HCT116 (cell line): ENCODE results near the gene GATAD2A. TPM values are rescaled to one million over a fixed set of nuclear protein-coding genes. Genes with fewer than 3 reads are reported as not detected.

Experiments
- ATAC-seq: fragments of 200-7000 bp; cut with Tn5 transposase; 2 replicates; pipeline ENCODE4 v1.9.1; 2020; ENCODE audit warnings: mild to moderate bottlenecking, moderate library complexity
- BruUV-seq: library from RNA; stranded (reverse); fragments of 400-500 nt; replicated peaks from 2 replicates; lab custom pipeline; 2021; lab: Mats Ljungman, UMichigan
- CTCF ChIA-PET: fragments of 300-600 bp; sonication (Branson Sonifier 250); formaldehyde crosslinking; loops from one replicate; lab custom pipeline; 2021; ENCODE audit warnings: antibody characterized with exemption; lab: Charles Lee
- POLR2A ChIA-PET: fragments of 300-600, 350-600 bp; sonication (Branson Sonifier 250); formaldehyde crosslinking; loops from one replicate; lab custom pipeline; 2021; ENCODE audit warnings: antibody characterized with exemption; lab: Charles Lee
- RAD21 ChIA-PET, 2 experiments: fragments of 300-600 bp; sonication (Branson Sonifier 250); formaldehyde crosslinking; loops; one replicate each; lab custom pipeline; 2023; ENCODE audit warnings: low total read pairs in 2 of 2; ENCODE audit not compliant: uncharacterized antibody in 2 of 2, unreplicated experiment in 2 of 2, low non-redundant PET in 1 of 2; lab: Charles Lee
- DNase-seq: peaks from one replicate; pipeline ENCODE4 v3.0.0-alpha.2; 2010; ENCODE audit warnings: low read depth, low spot score
- H2AFZ ChIP-seq: fragments of 200-600 bp; shearing (Covaris generic), sonication (generic); 2 replicates; pipeline ENCODE4 v1.6.1; 2017; ENCODE audit warnings: low read depth, mixed run types, mixed read lengths, antibody characterized with exemption, low read length; ENCODE audit not compliant: poor library complexity, severe bottlenecking
- H3K27ac ChIP-seq: 2 replicates; pipeline ENCODE4 v1.5.1; 2012; ENCODE audit warnings: low read depth, low read length
- H3K27me3 ChIP-seq: fragments of 200-600 bp; sonication (generic); 2 replicates; pipeline ENCODE4 v1.6.1; 2016; ENCODE audit warnings: mixed run types, low read length, mixed read lengths; ENCODE audit not compliant: insufficient read depth
- H3K36me3 ChIP-seq, 2 experiments: fragments of 200-500 bp in 1 of 2; fragments of 200-600 bp in 1 of 2; sonication (Bioruptor generic) in 1 of 2; sonication (generic) in 1 of 2; 2 replicates each; pipeline versions ENCODE4 v1.5.1 to v1.6.1; 2014 to 2016; ENCODE audit warnings: low read length in 2 of 2, inconsistent platforms in 1 of 2, mixed read lengths in 1 of 2, mixed run types in 1 of 2; ENCODE audit not compliant: insufficient read depth in 2 of 2, control insufficient read depth in 1 of 2
- H3K4me1 ChIP-seq, 2 experiments: fragments of 200-600 bp in 1 of 2; sonication (generic) in 1 of 2; 2 replicates each; pipeline versions ENCODE4 v1.5.1 to v1.6.1; 2012 to 2017; ENCODE audit warnings: low read length in 2 of 2, inconsistent platforms in 1 of 2, mild to moderate bottlenecking in 1 of 2, mixed read lengths in 1 of 2, mixed run types in 1 of 2, moderate library complexity in 1 of 2; ENCODE audit not compliant: insufficient read depth in 2 of 2, control insufficient read depth in 1 of 2
- H3K4me2 ChIP-seq: fragments of 200-600 bp; sonication (generic); 2 replicates; pipeline ENCODE4 v1.6.1; 2017; ENCODE audit warnings: mixed run types, low read length, mixed read lengths
- H3K4me3 ChIP-seq, 2 experiments: fragments of 200-600 bp in 1 of 2; sonication (generic) in 1 of 2; replicated peaks in 1 of 2; 2 replicates each; pipeline ENCODE4 v1.5.1; 2011 to 2016; ENCODE audit warnings: low read length in 2 of 2, control low read depth in 1 of 2, low read depth in 1 of 2, mild to moderate bottlenecking in 1 of 2, mixed read lengths in 1 of 2, mixed run types in 1 of 2
- H3K79me2 ChIP-seq: fragments of 200-600 bp; sonication (generic); 2 replicates; pipeline ENCODE4 v1.6.1; 2017; ENCODE audit warnings: mild to moderate bottlenecking, mixed run types, low read length, moderate library complexity, mixed read lengths; ENCODE audit not compliant: insufficient read depth
- H3K9ac ChIP-seq: fragments of 200-600 bp; sonication (generic); 2 replicates; pipeline ENCODE4 v1.6.1; 2016; ENCODE audit warnings: low read length, mixed read lengths
- H3K9me2 ChIP-seq: fragments of 200-600 bp; sonication (generic), shearing (Covaris generic); 2 replicates; pipeline ENCODE4 v1.6.1; 2017; ENCODE audit warnings: mixed run types, mild to moderate bottlenecking, moderate library complexity; ENCODE audit not compliant: insufficient read depth
- H3K9me3 ChIP-seq, 2 experiments: fragments of 200-500 bp in 1 of 2; fragments of 200-600 bp in 1 of 2; sonication (Bioruptor generic) in 1 of 2; sonication (generic) in 1 of 2; 2 replicates each; pipeline ENCODE4 v1.6.1; 2014 to 2017; ENCODE audit warnings: low read length in 2 of 2, mixed read lengths in 2 of 2, inconsistent platforms in 1 of 2, low read depth in 1 of 2, mild to moderate bottlenecking in 1 of 2, mixed run types in 1 of 2, moderate library complexity in 1 of 2; ENCODE audit not compliant: control insufficient read depth in 1 of 2, insufficient read depth in 1 of 2
- H4K20me1 ChIP-seq: fragments of 200-600 bp; sonication (generic), shearing (Covaris generic); 2 replicates; pipeline ENCODE4 v1.6.1; 2017; ENCODE audit warnings: mixed run types, mild to moderate bottlenecking, moderate library complexity; ENCODE audit not compliant: insufficient read depth
- ATF3 ChIP-seq: IDR thresholded peaks from 2 replicates; pipeline ENCODE4 v1.6.1; 2012
- CBX3 ChIP-seq: IDR thresholded peaks from 2 replicates; pipeline ENCODE4 v1.6.1; 2012; ENCODE audit warnings: low read depth
- CEBPB ChIP-seq: IDR thresholded peaks from 2 replicates; pipeline ENCODE4 v1.6.1; 2012; ENCODE audit warnings: low read depth
- CTCF ChIP-seq, 3 experiments: fragments of 200-600 bp in 1 of 3; sonication (generic) in 1 of 3; IDR thresholded peaks in 2 of 3; conservative IDR thresholded peaks in 1 of 3; 2 replicates each; pipeline ENCODE4 v1.5.1; 2012 to 2017; ENCODE audit warnings: low read depth in 2 of 3, low read length in 2 of 3, antibody characterized with exemption in 1 of 3, borderline replicate concordance in 1 of 3, control low read depth in 1 of 3, mild to moderate bottlenecking in 1 of 3, mixed read lengths in 1 of 3, mixed run types in 1 of 3, moderate library complexity in 1 of 3; ENCODE audit not compliant: insufficient read depth in 1 of 3
- EGR1 ChIP-seq: IDR thresholded peaks from 2 replicates; pipeline ENCODE4 v1.6.1; 2012; ENCODE audit warnings: low read depth
- ELF1 ChIP-seq: IDR thresholded peaks from 2 replicates; pipeline ENCODE4 v1.6.1; 2012; ENCODE audit warnings: low read depth, borderline replicate concordance
- EZH2 ChIP-seq: fragments of 200-600 bp; sonication (generic); IDR thresholded peaks from 2 replicates; pipeline ENCODE4 v1.6.1; 2017; ENCODE audit warnings: antibody characterized with exemption, mixed run types
- EZH2phosphoT487 ChIP-seq: fragments of 200-600 bp; IDR thresholded peaks from 2 replicates; pipeline ENCODE4 v1.6.1; 2018; ENCODE audit warnings: antibody characterized with exemption, borderline replicate concordance
- FOSL1 ChIP-seq: IDR thresholded peaks from 2 replicates; pipeline ENCODE4 v1.6.1; 2012; ENCODE audit warnings: low read depth
- JUND ChIP-seq: IDR thresholded peaks from 2 replicates; pipeline ENCODE4 v1.6.1; 2012
- RAD21 ChIP-seq: IDR thresholded peaks from 2 replicates; pipeline ENCODE4 v1.6.1; 2012; ENCODE audit warnings: low read depth, mild to moderate bottlenecking
- REST ChIP-seq: IDR thresholded peaks from 2 replicates; pipeline ENCODE4 v1.6.1; 2012; ENCODE audit warnings: low read depth
- SIN3A ChIP-seq: IDR thresholded peaks from 2 replicates; pipeline ENCODE4 v1.6.1; 2012; ENCODE audit warnings: low read depth
- SP1 ChIP-seq: IDR thresholded peaks from 2 replicates; pipeline ENCODE4 v1.6.1; 2012; ENCODE audit warnings: low read depth
- SRF ChIP-seq: IDR thresholded peaks from 2 replicates; pipeline ENCODE4 v1.6.1; 2012; ENCODE audit warnings: low read depth
- TCF7L2 ChIP-seq: IDR thresholded peaks from 2 replicates; pipeline ENCODE4 v1.7.0; 2011; ENCODE audit warnings: borderline replicate concordance, inconsistent platforms; ENCODE audit not compliant: insufficient read depth, insufficient read length; ENCODE audit errors: extremely low read depth
- YY1 ChIP-seq: IDR thresholded peaks from 2 replicates; pipeline ENCODE4 v1.6.1; 2011; ENCODE audit warnings: low read length, low read depth, moderate library complexity, mild to moderate bottlenecking; ENCODE audit not compliant: insufficient replicate concordance; ENCODE audit errors: extremely low read depth
- ZFX ChIP-seq: fragments of 450-650 bp; IDR thresholded peaks from 2 replicates; pipeline ENCODE4 v1.6.1; 2017
- ZNF274 ChIP-seq: fragments of 200-500 bp; sonication (Bioruptor generic); IDR thresholded peaks from 2 replicates; pipeline ENCODE4 v1.6.1; 2014; ENCODE audit warnings: mild to moderate bottlenecking, low read depth, low read length, inconsistent platforms
- intact Hi-C: fragments of 100-400 bp; cut with micrococcal nuclease; formaldehyde crosslinking; loops from 2 replicates; pipeline ENCODE4 v1.10.0; 2022
- total RNA-seq: library from RNA; stranded (reverse); gene quantifications from one replicate; pipeline ENCODE4 v1.2.1, GENCODE V29; 2021; ENCODE audit not compliant: unreplicated experiment
- TF ChIP-seq, protein P1 (sequence below): IDR thresholded peaks from 2 replicates; pipeline ENCODE4 v1.6.1; 2012

The GATAD2A gene
- total RNA-seq, 1 experiment from 2014 or later, result 130 TPM

- no peaks in the 10 kb centered on the region for H3K36me3 ChIP-seq
- no peaks in the 10 kb centered on the region for H3K9me2 ChIP-seq
- POLR2A ChIA-PET, result interaction anchor here (0.5 kb wide), 1 partner anchor 1682 kb away, joined by 3 read pairs; no protein-coding TSS in a partner anchor
- no peaks in the 10 kb centered on the region for H3K27me3 ChIP-seq
- CTCF ChIA-PET, result no interaction called here
- RAD21 ChIA-PET, result no interaction called here
- no peaks in the 10 kb centered on the region for H3K9me3 ChIP-seq
- H3K4me1 ChIP-seq, result peaks cover 4 to 20% of the 10 kb centered on the region in 2 experiments; a peak in 3 of 4 replicates
- intact Hi-C loops, result no loop called here
- no peak overlapping the region for H3K4me2 ChIP-seq
- DNase-seq (no peak), ATAC-seq (no peak)
- no peak overlapping the region for H3K27ac ChIP-seq
- no TSS peak for BruUV-seq
- TF ChIP-seq CEBPB (no peak), REST (no peak), ELF1 (no peak), EZH2 (no peak), SIN3A (no peak), SP1 (no peak), SRF (no peak), ZNF274 (no peak), CTCF (IDR thresholded peaks at IDR 0.05 in 2 of 3, conservative IDR thresholded peaks at IDR 0.05 in 1 of 3; ENCODE audit: borderline replicate concordance in 1 of 3, insufficient read depth in 1 of 3, low read depth in 2 of 3, low read length in 2 of 3) (no peak), RAD21 (no peak), FOSL1 (no peak), ATF3 (no peak), TCF7L2 (no peak), EZH2phosphoT487 (no peak), YY1 (no peak), JUND (no peak), EGR1 (no peak), CBX3 (no peak), ZFX (no peak)
- TF ChIP-seq, protein P1, sequence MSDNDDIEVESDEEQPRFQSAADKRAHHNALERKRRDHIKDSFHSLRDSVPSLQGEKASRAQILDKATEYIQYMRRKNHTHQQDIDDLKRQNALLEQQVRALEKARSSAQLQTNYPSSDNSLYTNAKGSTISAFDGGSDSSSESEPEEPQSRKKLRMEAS, result no peak
- TF ChIP-seq, all 23 proteins: peak for 0
- no peak overlapping the region for H3K4me3 ChIP-seq
- no peak overlapping the region for H3K9ac ChIP-seq
- no peaks in the 10 kb centered on the region for H3K79me2 ChIP-seq
- H2AFZ ChIP-seq, result no peak overlapping the region
- no peaks in the 10 kb centered on the region for H4K20me1 ChIP-seq
These were observed 130.1 kb downstream of the GATAD2A start for GRCh38 chr19:19535311-19536191.
